Measurements from ENCODE around the gene FOXF2. TPM values are rescaled to one million over a fixed set of nuclear protein-coding genes. Genes with fewer than 3 reads are reported as not detected.

Gene FOXF2
- total RNA-seq, 2 donors from 2014 or later: not detected

- peaks cover 77% of the 10 kb centered on the region for H3K27me3 Mint-ChIP-seq (ENCODE audit: low read depth)
- no peaks in the 10 kb centered on the region for H3K9me3 Mint-ChIP-seq
- peak; percentile 25 to 38 for ATAC-seq (replicated peaks in 1 of 2)
- no peak for DNase-seq
- no peaks in the 10 kb centered on the region for H3K36me3 Mint-ChIP-seq (ENCODE audit: insufficient read depth in 2 of 2)
- H3K4me1 Mint-ChIP-seq (ENCODE audit: low read depth): peaks cover 24% of the 10 kb centered on the region
- H3K4me3 Mint-ChIP-seq: peak overlapping the region; percentile 85
- peak overlapping the region; percentile 44 for H3K27ac Mint-ChIP-seq
Measured at GRCh38 chr6:1390133-1390945, 963 bp downstream of the FOXF2 start.

GRCh38 chr6:1390946-1391799, 1.8 kb downstream of the FOXF2 start:
- Mint-ChIP-seq H3K9me3 (no peaks in the 10 kb centered on the region), H3K4me3 (peak overlapping the region; percentile 54 to 59), H3K36me3 (ENCODE audit: insufficient read depth in 2 of 2) (no peaks in the 10 kb centered on the region), H3K27me3 (ENCODE audit: low read depth) (peaks cover 77% of the 10 kb centered on the region), H3K27ac (no peak overlapping the region), H3K4me1 (ENCODE audit: low read depth) (peaks cover 22% of the 10 kb centered on the region)
- ATAC-seq (replicated peaks in 1 of 2) (no peak), DNase-seq (no peak)

GRCh38 chr6:1391800-1392309, 2.5 kb downstream of the FOXF2 start:
- H3K27me3 Mint-ChIP-seq (ENCODE audit: low read depth): peaks cover 77% of the 10 kb centered on the region
- no peak overlapping the region for H3K27ac Mint-ChIP-seq
- no peaks in the 10 kb centered on the region for H3K9me3 Mint-ChIP-seq
- H3K4me1 Mint-ChIP-seq (ENCODE audit: low read depth): peaks cover 26% of the 10 kb centered on the region
- H3K4me3 Mint-ChIP-seq: no peak overlapping the region
- DNase-seq (no peak), ATAC-seq (replicated peaks in 1 of 2) (no peak)
- no peaks in the 10 kb centered on the region for H3K36me3 Mint-ChIP-seq (ENCODE audit: insufficient read depth in 2 of 2)

- Mint-ChIP-seq H3K36me3 (ENCODE audit: insufficient read depth in 2 of 2) (no peaks in the 10 kb centered on the region), H3K4me1 (ENCODE audit: low read depth) (peaks cover 33% of the 10 kb centered on the region), H3K4me3 (peak overlapping the region; percentile 49 to 58), H3K27me3 (ENCODE audit: low read depth) (peaks cover 79% of the 10 kb centered on the region), H3K9me3 (no peaks in the 10 kb centered on the region), H3K27ac (no peak overlapping the region)
- ATAC-seq (replicated peaks in 1 of 2): no peak
- DNase-seq: no peak
Measured at GRCh38 chr6:1392813-1393640, 3.7 kb downstream of the FOXF2 start.

GRCh38 chr6:1393641-1394283, 4.4 kb downstream of the FOXF2 start:
- Mint-ChIP-seq H3K27ac (no peak overlapping the region), H3K4me1 (ENCODE audit: low read depth) (peaks cover 25% of the 10 kb centered on the region), H3K4me3 (peak overlapping the region; percentile 20 to 49), H3K36me3 (ENCODE audit: insufficient read depth in 2 of 2) (no peaks in the 10 kb centered on the region), H3K27me3 (ENCODE audit: low read depth) (peaks cover 79% of the 10 kb centered on the region), H3K9me3 (no peaks in the 10 kb centered on the region)
- DNase-seq: no peak
- no peak for ATAC-seq (replicated peaks in 1 of 2)

- H3K4me1 Mint-ChIP-seq (ENCODE audit: low read depth): peaks cover 20% of the 10 kb centered on the region
Measured at GRCh38 chr6:1394514-1395463, 5.4 kb downstream of the FOXF2 start.

GRCh38 chr6:1395506-1395905, 6.1 kb downstream of the FOXF2 start:
- Mint-ChIP-seq H3K27ac (no peak overlapping the region), H3K4me3 (no peak overlapping the region)
- ATAC-seq (replicated peaks in 1 of 2): no peak

More at GRCh38 chr6:1394514-1395463, 5.4 kb downstream of the FOXF2 start:
- no peak overlapping the region for H3K4me3 Mint-ChIP-seq
- peaks cover 80% of the 10 kb centered on the region for H3K27me3 Mint-ChIP-seq (ENCODE audit: low read depth)
- no peak overlapping the region for H3K27ac Mint-ChIP-seq
- H3K9me3 Mint-ChIP-seq: no peaks in the 10 kb centered on the region
- H3K36me3 Mint-ChIP-seq (ENCODE audit: insufficient read depth in 2 of 2): no peaks in the 10 kb centered on the region
- no peak for ATAC-seq (replicated peaks in 1 of 2)
- DNase-seq: no peak

GRCh38 chr6:1395941-1396908, 6.8 kb downstream of the FOXF2 start:
- no peak for ATAC-seq (replicated peaks in 1 of 2)
- Mint-ChIP-seq H3K27ac (no peak overlapping the region), H3K36me3 (ENCODE audit: insufficient read depth in 2 of 2) (no peaks in the 10 kb centered on the region), H3K27me3 (ENCODE audit: low read depth) (peaks cover 71% of the 10 kb centered on the region), H3K4me1 (ENCODE audit: low read depth) (peaks cover 20% of the 10 kb centered on the region), H3K9me3 (no peaks in the 10 kb centered on the region), H3K4me3 (peak overlapping the region in 1 of 2 donors; percentile 45)
- no peak for DNase-seq

More at GRCh38 chr6:1395506-1395905, 6.1 kb downstream of the FOXF2 start:
- Mint-ChIP-seq H3K4me1 (ENCODE audit: low read depth) (peaks cover 20% of the 10 kb centered on the region), H3K36me3 (ENCODE audit: insufficient read depth in 2 of 2) (no peaks in the 10 kb centered on the region), H3K9me3 (no peaks in the 10 kb centered on the region), H3K27me3 (ENCODE audit: low read depth) (peaks cover 75% of the 10 kb centered on the region)
- DNase-seq: no peak

GRCh38 chr6:1396952-1397868, 7.8 kb downstream of the FOXF2 start:
- peak overlapping the region in 1 of 2 donors; percentile 45 for H3K4me3 Mint-ChIP-seq
- H3K27me3 Mint-ChIP-seq (ENCODE audit: low read depth): peaks cover 61% of the 10 kb centered on the region
- no peak overlapping the region for H3K27ac Mint-ChIP-seq
- H3K9me3 Mint-ChIP-seq: no peaks in the 10 kb centered on the region
- peaks cover 20% of the 10 kb centered on the region for H3K4me1 Mint-ChIP-seq (ENCODE audit: low read depth)
- DNase-seq: peak; percentile 65 to 85
- peak; percentile 65 to 67 for ATAC-seq (replicated peaks in 1 of 2)
- no peaks in the 10 kb centered on the region for H3K36me3 Mint-ChIP-seq (ENCODE audit: insufficient read depth in 2 of 2)
